CD4-positive, alpha-beta T cell treated with Interferon gamma for 1 hour (primary cell): ENCODE results near the gene KLF1.
"Not testable (repeated sequence)": the region's sequence is repeated elsewhere in the genome, so short reads cannot be mapped to it uniquely, and the experiment has no call there.

Experiments used
- DNase-seq: peaks from one replicate; pipeline ENCODE4 v3.0.0-alpha.2; 2020

The KLF1 gene

GRCh38 chr19:12886969-12887747 is at the start of gene KLF1:
Gene KLF1, minus strand, starts transcription at chr19:12887201. Its CDS starts 61 bp downstream, at chr19:12887140.
- no peak for DNase-seq

GRCh38 chr19:12936582-12936981 is 49.6 kb upstream of the KLF1 start:
- no peak for DNase-seq

DNA sequence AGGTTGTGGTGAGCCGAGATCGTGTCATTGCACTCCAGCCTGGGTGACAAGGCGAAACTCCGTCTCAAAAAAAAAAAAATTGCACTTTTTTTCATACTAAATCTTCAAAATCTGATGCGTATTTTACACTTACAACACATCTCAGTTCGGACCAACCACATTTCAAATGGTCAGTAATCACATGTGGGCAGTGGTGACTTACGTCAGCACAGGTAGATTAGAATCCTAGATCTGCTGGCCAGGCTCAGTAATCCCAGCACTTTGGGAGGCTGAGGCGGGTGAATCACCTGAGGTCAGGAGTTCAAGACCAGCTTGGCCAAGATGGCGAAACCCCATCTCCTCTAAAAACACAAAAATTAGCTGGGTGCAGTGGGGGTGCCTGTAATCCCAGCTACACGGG is 48.1 kb upstream of the KLF1 start:
- no peak for DNase-seq

DNA sequence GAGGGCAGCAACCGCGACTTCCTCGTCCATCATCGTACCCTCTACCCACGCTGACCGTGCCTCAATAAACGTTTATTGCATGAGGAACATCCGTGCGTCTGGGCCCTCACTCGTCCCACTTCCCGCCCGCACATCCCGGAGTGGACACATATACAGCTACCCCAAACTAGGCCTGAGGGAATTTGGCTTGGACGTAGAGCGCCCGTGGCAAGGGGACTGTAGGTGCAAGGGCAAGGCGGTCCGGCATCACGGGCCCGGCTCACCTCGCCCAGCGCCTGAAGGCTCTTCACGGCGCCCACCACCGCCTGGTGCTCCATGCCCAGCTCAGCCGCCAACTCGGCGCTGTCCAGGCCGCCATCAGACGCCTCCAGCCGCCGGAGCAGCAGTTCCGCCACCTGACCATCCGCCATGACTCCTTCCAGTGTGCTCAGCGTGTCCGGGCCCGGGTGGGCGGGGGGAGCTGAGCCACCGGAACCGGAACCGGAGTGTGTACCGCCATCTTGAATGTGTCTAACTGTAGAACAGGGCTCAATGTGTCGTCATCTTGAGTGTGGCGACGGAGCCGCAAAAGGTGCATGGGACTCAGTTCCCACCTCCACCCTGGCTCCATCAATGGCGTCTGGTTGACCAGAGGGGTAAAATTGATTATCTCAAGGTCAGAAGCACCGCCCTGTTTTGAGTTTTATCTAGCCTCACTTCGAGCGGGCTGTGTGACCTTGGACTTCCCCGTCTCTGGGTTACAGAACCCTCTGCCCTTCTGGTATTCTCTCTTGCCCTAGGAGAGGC is 46.5 kb upstream of the KLF1 start, which contains the start of gene FARSA:
FARSA (minus strand) TSS at position 425 of the 786 bp plus-strand sequence; CDS start at position 410, 15 bp downstream.
- peak; percentile 88 for DNase-seq

GRCh38 chr19:12932392-12933286 is 45.6 kb upstream of the KLF1 start:
- DNase-seq = no peak

DNA sequence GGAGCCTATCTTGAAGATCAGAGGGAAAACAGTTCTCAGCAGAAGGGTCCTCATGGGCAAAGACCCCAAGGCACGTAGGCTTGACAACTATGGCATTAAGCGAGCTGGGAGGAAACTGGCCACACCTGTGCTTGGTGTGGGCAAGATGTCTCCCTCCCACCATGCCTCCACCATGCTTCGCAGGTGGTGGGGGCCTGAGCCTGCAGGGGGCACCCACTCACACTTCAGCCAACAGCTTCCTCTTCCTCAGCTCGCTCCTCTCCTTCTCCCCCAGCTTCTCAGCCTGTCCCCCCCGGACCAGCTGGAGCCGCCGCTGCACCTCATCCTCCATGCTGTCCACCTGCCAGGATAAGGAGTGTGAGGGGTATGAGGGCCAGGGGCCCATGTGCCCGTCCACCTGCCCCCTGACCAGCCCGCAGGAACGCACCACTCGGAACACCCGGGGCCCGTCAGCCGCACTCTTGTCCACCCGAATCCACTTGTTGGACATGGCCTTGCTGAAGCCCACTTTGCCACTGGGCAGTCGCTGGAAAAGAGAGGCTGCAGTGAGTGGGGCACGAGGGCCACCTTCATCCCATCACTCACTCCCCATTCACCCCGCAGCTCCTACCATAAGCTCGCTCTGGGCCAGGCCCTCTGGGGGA is 43.1 kb upstream of the KLF1 start:
- no peak for DNase-seq

- no peak for DNase-seq
These were observed 37.8 kb upstream of the KLF1 start for GRCh38 chr19:12924621-12925310.

GRCh38 chr19:12922959-12923358 is 36.0 kb upstream of the KLF1 start:
- DNase-seq = no peak

DNA sequence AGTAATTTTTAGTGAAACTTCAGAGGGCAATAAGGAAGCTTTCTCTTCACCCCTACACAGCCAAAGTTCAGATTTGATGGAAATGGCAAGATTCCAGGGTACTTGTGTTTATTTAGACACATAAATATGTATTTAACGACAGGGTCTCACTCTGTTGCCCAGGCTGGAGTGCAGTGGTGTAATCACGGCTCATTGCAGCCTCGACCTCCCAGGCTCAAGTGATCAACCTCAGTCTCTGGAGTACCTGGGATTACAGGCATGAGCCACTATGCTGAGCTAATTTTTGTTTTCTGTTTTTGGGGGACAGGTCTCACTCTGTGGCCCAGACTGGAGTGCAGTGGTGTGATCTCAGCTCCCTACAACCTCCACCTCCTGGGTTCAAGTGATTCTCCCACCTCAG is 34.0 kb upstream of the KLF1 start:
- no peak for DNase-seq

DNA sequence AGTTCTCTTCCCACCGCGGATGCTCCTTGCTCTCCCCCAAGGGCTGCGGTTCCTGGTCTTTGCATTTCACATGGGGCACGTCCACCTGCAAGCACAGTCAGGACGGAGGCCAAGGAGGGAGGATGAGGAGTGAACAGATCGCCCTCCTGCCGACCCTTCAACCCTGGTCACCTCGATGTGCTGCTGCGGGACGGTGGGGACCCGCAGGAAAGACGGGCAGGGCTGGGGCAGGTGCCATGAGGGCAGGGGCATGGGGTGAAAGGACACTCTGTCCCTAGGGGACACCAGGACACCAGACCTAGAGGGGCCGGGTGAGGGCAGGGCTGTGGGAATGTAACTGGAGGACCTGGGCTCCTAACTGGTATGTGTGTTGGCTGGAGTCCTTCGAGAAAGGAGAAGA is 31.3 kb upstream of the KLF1 start:
- DNase-seq = no peak

DNA sequence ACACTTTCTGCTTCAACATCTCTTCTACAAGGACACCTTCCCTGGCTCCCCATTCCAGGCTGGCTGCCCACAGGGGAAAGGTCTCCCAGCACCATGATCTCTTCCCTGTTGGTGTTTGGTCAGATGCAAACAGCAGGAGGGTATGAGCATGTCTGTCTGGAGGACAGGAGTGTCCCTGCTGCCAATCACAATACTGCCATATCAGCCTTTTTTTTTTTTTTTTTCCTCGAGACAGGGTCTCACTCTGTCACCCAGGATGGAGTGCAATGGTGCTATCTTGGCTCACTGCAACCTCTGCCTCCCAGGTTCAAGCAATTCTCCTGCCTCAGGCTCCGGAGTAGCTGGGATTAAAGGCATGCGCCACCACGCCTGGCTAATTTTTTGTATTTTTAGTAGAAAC is 28.9 kb upstream of the KLF1 start:
- DNase-seq = not testable (repeated sequence)

- DNase-seq = peak; percentile 51
These were observed 27.1 kb upstream of the KLF1 start for GRCh38 chr19:12913851-12914690.

- no peak for DNase-seq
These were observed 26.1 kb upstream of the KLF1 start for GRCh38 chr19:12913011-12913561.

DNA sequence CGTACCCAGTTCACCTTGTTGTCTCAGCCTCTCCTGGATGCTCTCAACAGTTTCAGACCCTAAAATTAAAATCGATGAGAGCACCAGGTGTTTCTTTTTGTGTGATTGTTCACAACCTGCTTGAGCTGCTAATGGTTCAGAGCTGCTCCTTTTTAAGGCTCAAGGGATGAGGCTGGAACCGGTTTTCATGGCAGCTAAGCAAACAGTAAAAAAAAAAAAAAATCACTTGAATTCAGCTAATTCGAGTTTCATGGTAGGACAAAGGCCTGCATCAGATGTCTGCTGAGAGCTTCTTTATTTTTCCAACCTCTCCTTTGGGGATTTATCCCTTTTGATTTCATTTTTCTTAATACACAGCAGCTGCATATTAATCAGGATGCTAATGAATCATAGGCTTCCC is 25.6 kb upstream of the KLF1 start:
- DNase-seq = no peak

- no peak for DNase-seq
These were observed 20.2 kb upstream of the KLF1 start for GRCh38 chr19:12907166-12907565.

DNA sequence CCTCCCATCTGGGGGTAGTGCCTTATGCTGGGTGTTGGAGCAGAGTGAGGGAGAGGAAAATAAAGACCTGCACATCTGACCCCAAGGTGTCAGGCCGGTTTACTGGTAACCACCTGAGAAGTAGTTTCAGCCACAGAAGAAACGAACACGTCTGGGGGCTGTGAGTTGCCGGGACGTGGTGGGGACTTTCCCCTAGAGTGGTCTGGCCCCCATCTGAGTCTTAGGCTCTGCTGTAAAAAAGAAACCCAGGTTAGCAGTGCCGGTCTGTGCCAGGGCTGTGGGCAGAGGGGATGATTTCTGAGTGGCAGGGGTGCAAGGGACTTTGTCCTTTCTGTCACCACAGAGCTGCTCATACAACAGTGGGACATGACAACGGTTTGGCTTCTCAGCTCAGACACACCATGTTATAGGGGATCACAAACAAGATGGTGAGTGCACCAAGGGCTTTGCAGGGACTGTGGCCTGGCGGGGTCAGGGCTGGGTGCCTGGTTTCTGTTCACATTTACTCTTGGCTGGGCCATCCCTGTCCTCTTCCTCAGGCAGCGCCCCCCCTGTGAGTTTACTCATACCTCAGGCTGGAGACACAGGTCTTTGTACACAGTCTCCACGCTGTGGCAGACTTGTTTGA is 13.0 kb upstream of the KLF1 start:
- peak; percentile 1 for DNase-seq

DNA sequence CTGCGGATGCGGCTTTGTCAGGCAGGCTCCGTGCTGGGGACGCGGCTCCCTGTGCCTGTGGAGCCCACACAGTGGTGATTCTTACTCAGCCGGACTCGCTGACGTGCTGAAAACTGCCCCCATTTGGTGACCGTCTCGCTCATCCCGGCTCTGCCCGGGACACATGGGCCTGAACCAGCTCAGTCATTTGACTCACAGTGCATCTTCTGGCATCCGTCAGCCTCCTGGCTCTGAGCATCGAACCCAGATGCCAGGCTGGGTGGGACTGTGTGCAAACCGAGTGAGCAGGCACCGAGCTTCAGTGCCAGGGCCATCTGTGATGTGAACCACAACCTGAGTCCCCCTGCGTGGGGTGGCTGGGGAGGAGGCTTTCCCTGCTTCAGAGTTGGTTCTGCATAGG is 9.5 kb upstream of the KLF1 start:
- no peak for DNase-seq

GRCh38 chr19:12893582-12893981 is 6.6 kb upstream of the KLF1 start:
- DNase-seq = no peak

DNA sequence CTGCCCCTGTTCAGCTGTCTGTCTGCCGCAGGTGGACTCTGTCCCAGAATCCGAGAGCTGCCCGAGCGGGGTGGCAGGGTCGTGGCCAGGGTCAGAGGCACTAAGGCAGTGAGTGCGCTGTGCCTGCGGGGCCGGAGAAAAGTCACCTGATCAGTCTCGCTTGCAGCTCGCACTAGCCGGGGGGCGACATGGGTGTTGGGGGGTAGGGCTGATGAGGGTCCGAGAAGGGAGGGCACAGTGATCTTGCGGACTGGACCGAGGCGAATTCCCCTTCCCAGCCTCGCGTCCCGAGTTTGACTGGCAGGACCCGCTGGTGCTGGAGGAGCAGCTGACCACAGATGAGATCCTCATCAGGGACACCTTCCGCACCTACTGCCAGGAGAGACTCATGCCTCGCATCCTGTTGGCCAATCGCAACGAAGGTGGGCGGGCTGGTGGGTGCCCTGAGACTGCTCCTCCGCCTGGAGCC is 4.6 kb upstream of the KLF1 start:
- no peak for DNase-seq
